AG04450 (cell line): ENCODE measurements around the gene STYXL1. TPM values are rescaled to one million over a fixed set of nuclear protein-coding genes. Genes with fewer than 3 reads are reported as not detected.

ENCODE experiments used
- CTCF ChIA-PET: fragments of 300-600, 350-600 bp; formaldehyde crosslinking; extraction: SDS; loops from one replicate; lab custom pipeline; 2022; ENCODE audit warnings: antibody characterized with exemption, inconsistent platforms; lab: Charles Lee
- POLR2A ChIA-PET: fragments of 350-600 bp; formaldehyde crosslinking; extraction: SDS; loops from one replicate; lab custom pipeline; 2021; ENCODE audit warnings: antibody characterized with exemption, inconsistent platforms; lab: Yijun Ruan, JAX
- DNase-seq: peaks from one replicate; pipeline ENCODE4 v3.0.0-alpha.2; 2011; ENCODE audit warnings: low read depth, low spot score
- H3K27ac ChIP-seq: one replicate; pipeline ENCODE4 v1.5.1; 2012; ENCODE audit warnings: low read depth, low read length, control low read depth
- H3K27me3 ChIP-seq: one replicate; pipeline ENCODE4 v1.6.0; 2012; ENCODE audit warnings: low read length; ENCODE audit not compliant: control insufficient read depth, insufficient read depth
- H3K4me3 ChIP-seq: 2 replicates; pipeline ENCODE4 v1.5.1; 2011; ENCODE audit warnings: mild to moderate bottlenecking, low read depth, low read length, control low read depth
- H3K9me3 ChIP-seq: 2 replicates; pipeline ENCODE4 v1.5.1; 2012; ENCODE audit warnings: low read length; ENCODE audit not compliant: control insufficient read depth, insufficient read depth
- polyA plus RNA-seq: library from polyadenylated mRNA; depleted of rRNA; stranded (reverse); fragments of >200 nt; gene quantifications from 2 replicates; pipeline ENCODE4 v1.2.3, GENCODE V29; 2011
- TF ChIP-seq, protein P1 (sequence below): IDR thresholded peaks from 2 replicates; pipeline ENCODE4 v1.5.1; 2011; ENCODE audit warnings: low read depth, low read length, control low read depth, inconsistent platforms

Gene STYXL1
- polyA plus RNA-seq, 1 experiment: 77.0 TPM

DNA sequence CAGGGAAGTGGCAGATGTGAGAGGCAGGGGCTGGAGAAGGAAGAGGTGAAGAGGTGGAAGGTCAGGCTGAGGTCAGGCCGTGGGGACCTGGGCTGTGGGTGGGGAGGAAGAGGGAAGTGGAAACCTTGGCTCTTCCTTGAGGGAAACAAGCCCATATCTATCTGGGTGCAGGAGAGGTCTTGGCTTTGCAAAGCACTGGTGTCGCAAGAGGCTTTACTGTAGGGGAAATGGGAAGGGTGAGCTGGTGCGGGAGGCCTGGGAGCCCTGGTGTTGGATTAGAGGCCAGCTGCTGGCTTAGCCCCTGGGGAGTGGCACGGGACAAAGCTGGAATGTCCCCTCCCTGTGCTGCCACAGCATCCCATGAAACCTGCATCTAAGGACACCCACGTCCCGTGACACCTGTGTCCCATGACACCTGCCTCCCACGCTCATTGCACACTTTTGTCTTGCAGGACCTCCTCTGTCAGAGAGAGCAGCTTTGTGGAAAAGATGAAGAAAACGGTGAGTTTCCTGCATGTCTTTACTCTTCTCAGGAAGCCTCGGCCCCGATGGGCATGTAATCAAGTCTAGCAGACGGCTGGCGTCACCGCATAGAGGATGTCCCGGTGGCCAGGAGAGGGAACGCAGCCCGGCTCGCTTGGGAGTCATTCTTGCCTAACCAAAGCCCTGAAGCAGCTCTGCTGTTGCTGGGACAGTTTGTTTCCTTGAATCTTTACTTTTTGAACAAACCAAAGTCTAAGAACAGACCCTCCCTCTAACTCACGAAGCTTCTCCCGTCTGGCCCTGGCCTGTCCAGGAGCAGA lies 75.6 kb downstream of the STYXL1 start:
- TF ChIP-seq, protein P1, sequence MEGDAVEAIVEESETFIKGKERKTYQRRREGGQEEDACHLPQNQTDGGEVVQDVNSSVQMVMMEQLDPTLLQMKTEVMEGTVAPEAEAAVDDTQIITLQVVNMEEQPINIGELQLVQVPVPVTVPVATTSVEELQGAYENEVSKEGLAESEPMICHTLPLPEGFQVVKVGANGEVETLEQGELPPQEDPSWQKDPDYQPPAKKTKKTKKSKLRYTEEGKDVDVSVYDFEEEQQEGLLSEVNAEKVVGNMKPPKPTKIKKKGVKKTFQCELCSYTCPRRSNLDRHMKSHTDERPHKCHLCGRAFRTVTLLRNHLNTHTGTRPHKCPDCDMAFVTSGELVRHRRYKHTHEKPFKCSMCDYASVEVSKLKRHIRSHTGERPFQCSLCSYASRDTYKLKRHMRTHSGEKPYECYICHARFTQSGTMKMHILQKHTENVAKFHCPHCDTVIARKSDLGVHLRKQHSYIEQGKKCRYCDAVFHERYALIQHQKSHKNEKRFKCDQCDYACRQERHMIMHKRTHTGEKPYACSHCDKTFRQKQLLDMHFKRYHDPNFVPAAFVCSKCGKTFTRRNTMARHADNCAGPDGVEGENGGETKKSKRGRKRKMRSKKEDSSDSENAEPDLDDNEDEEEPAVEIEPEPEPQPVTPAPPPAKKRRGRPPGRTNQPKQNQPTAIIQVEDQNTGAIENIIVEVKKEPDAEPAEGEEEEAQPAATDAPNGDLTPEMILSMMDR: peak; percentile 17
- Histone ChIP-seq H3K9me3 (no peaks in the 10 kb centered on the region), H3K27ac (no peak overlapping the region), H3K4me3 (no peak overlapping the region), H3K27me3 (no peaks in the 10 kb centered on the region)
- ChIA-PET CTCF (interaction anchor here (1.1 kb wide), 1 partner anchor 9 kb away, joined by 3 read pairs; no protein-coding TSS in a partner anchor), POLR2A (interaction anchor here (0.6 kb wide), 1 partner anchor 53 kb away, joined by 3 read pairs; no protein-coding TSS in a partner anchor)
- DNase-seq: no peak

DNA sequence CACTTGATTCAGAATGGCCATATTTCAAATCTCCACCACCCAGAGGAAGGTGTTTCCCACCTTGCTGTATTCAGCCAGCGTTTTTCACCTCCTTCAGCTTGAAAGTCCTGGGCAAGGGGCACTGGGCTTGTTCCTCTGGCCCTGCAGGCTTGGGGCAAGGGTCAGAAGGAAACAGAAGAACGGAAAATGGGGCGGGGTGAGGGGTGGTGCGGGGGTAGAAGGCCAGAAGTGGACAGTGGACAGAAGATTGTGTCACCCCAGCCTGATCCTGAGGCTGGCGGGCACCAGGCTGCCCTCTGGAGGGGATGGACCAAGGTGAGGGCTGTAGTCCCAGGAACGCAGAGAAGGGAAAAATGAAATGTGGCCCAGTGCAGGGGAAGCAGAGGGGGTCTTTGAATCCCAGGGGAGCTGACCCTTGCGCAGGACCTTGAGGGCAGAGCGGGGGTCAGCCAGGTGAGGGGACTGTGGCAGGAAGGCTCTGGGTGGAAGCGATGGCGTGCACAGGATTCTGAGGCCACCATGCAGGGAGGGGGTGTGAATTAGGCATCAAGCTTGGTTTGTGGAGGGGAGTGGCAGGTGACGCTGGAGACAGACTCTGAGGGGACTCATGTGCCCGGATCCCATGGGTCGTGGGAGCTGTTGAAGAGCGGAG lies 76.4 kb downstream of the STYXL1 start:
- no peak for DNase-seq
- no peaks in the 10 kb centered on the region for H3K27me3 ChIP-seq
- no peak overlapping the region for H3K4me3 ChIP-seq
- H3K9me3 ChIP-seq: no peaks in the 10 kb centered on the region
- H3K27ac ChIP-seq: no peak overlapping the region
- TF ChIP-seq, protein P1: no peak
- ChIA-PET POLR2A (interaction anchor here (0.6 kb wide), 1 partner anchor 52 kb away, joined by 3 read pairs; no protein-coding TSS in a partner anchor), CTCF (no interaction called here)

DNA sequence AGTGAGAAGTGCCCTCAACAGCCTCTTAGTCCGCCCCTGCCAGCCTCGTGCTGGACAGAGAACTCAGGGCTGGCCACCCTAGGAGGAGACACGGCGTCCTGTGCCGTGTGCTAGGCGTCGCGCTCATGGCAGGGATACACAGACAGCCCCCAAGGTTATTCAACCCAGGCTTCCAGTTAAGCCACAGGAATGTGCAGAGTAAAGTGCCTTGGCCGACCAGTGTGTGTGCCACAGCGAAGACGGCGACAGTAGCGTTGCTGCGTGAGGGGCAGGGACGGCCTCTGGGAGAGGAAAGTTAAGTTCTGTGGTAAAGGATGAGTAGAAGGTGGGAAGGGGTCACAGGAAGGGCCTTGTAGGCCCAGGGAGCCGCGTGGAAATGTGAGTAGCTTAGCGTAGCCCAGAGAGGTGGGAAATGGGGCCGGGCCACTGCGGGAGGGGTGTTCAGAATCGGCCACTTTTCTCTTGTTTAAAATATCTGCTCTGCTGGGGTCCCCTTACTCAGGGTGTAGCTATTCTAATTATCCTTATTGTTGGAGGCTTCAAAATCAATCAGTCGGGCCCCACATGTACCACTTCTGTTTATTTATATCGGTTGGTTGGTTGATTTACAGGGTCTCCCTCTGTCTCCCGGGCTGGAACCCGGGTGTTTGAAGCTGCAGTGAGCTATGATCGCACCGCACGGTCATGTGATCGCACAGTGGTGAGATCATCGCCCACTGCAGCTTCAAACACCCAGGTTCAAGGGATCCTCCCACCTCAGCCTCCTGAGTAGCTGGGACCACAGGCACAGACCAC lies 77.9 kb downstream of the STYXL1 start:
- no peak overlapping the region for H3K27ac ChIP-seq
- ChIA-PET POLR2A (no interaction called here), CTCF (no interaction called here)
- no peak overlapping the region for H3K4me3 ChIP-seq
- TF ChIP-seq, protein P1: no peak
- no peaks in the 10 kb centered on the region for H3K9me3 ChIP-seq
- no peak for DNase-seq
- no peaks in the 10 kb centered on the region for H3K27me3 ChIP-seq

DNA sequence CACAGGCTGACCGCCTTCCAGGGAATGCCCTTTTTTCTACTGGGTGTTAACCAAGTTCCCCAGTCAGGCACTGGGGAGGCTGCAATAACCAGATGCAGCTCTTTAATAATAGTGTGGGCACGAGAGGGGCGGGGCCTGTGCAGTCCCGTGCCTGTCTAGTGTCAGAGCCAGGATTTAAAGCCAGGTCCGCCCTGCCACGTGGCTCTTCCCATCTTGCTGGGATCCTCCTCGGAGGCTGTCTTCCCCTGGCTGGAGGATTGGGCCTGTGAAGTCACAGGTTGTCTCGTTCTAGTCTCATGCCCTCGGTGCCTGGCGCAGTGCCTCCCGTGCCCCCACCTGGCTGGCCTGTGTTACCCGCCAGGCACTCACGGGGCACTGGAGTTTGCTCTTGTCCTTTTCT lies 78.6 kb downstream of the STYXL1 start:
- Histone ChIP-seq H3K27ac (no peak overlapping the region), H3K9me3 (no peaks in the 10 kb centered on the region), H3K27me3 (no peaks in the 10 kb centered on the region), H3K4me3 (no peak overlapping the region)
- TF ChIP-seq, protein P1: no peak
- no peak for DNase-seq
- ChIA-PET CTCF (no interaction called here), POLR2A (no interaction called here)
